OCI-LY3 (cell line): ENCODE results near the gene ATG10.
"Not testable (repeated sequence)": the region's sequence is repeated elsewhere in the genome, so short reads cannot be mapped to it uniquely, and the experiment has no call there.

ENCODE experiments used
- EZH2phosphoT487 ChIP-seq: fragments of 200-600 bp; shearing (Covaris generic); IDR thresholded peaks from 2 replicates; pipeline ENCODE4 v1.6.1; 2018; ENCODE audit warnings: antibody characterized with exemption, mixed run types, low read depth
- TF ChIP-seq, protein P1 (sequence below): fragments of 200-600, 300-600 bp; sonication (generic); IDR thresholded peaks from 2 replicates; pipeline ENCODE4 v1.5.1; 2014; ENCODE audit warnings: antibody characterized with exemption, low read length, low read depth

DNA sequence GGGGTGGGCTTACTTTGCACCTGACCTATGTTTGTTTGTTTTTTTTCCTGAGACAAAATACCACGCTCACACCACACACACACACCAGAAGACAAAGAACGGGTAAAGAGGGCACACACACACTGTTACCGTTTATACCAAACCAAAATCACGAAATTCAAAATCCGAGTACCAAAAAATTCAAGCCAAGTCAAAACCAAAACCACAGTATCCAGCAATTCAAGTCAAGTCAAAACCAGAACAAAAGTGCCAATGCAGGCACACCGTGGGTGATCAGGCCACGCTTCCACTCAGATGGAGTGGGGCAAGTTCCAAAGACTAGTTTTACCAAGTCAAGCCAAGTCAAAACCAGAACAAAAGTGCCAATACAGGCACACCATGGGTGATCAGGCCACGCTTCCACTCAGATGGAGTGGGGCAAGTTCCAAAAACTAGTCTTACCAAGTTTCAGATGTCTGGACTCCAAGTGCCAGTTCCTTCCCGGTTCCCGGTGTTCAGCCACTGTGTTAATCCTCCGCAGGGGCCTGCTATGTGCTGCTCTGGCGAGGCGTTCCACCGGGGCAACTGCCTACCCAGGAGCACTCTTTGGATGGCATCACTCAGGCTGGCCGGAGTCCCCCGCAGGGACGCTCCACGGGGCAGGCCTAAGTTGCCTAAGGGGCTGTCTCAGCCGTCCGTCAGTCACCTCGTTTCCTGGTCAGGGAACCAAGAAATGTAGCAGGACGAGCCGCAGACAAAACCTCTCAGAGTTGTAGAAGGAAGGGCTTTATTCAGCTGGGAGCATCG, 300.9 kb downstream of the ATG10 start:
- TF ChIP-seq, protein P1, sequence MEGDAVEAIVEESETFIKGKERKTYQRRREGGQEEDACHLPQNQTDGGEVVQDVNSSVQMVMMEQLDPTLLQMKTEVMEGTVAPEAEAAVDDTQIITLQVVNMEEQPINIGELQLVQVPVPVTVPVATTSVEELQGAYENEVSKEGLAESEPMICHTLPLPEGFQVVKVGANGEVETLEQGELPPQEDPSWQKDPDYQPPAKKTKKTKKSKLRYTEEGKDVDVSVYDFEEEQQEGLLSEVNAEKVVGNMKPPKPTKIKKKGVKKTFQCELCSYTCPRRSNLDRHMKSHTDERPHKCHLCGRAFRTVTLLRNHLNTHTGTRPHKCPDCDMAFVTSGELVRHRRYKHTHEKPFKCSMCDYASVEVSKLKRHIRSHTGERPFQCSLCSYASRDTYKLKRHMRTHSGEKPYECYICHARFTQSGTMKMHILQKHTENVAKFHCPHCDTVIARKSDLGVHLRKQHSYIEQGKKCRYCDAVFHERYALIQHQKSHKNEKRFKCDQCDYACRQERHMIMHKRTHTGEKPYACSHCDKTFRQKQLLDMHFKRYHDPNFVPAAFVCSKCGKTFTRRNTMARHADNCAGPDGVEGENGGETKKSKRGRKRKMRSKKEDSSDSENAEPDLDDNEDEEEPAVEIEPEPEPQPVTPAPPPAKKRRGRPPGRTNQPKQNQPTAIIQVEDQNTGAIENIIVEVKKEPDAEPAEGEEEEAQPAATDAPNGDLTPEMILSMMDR: not testable (repeated sequence)
- TF ChIP-seq EZH2phosphoT487: not testable (repeated sequence)
